ENCODE results near the gene CLOCK. TPM values are rescaled to one million over a fixed set of nuclear protein-coding genes. Genes with fewer than 3 reads are reported as not detected.

Gene CLOCK
- total RNA-seq, 1 donor from 2014 or later, result 29.6 TPM

GRCh38 chr4:55534306-55534705 is 12.4 kb downstream of the CLOCK start:
- Mint-ChIP-seq H3K4me1 (ENCODE audit: unreplicated experiment) (peaks cover 19% of the 10 kb centered on the region), H3K9me3 (ENCODE audit: unreplicated experiment) (peaks cover 5% of the 10 kb centered on the region), H3K27ac (ENCODE audit: unreplicated experiment) (no peak overlapping the region), H3K36me3 (ENCODE audit: low read depth, unreplicated experiment) (peaks cover 18% of the 10 kb centered on the region), H3K27me3 (ENCODE audit: unreplicated experiment) (no peaks in the 10 kb centered on the region), H3K4me3 (ENCODE audit: unreplicated experiment) (no peak overlapping the region)
- TF ChIP-seq, protein P1, sequence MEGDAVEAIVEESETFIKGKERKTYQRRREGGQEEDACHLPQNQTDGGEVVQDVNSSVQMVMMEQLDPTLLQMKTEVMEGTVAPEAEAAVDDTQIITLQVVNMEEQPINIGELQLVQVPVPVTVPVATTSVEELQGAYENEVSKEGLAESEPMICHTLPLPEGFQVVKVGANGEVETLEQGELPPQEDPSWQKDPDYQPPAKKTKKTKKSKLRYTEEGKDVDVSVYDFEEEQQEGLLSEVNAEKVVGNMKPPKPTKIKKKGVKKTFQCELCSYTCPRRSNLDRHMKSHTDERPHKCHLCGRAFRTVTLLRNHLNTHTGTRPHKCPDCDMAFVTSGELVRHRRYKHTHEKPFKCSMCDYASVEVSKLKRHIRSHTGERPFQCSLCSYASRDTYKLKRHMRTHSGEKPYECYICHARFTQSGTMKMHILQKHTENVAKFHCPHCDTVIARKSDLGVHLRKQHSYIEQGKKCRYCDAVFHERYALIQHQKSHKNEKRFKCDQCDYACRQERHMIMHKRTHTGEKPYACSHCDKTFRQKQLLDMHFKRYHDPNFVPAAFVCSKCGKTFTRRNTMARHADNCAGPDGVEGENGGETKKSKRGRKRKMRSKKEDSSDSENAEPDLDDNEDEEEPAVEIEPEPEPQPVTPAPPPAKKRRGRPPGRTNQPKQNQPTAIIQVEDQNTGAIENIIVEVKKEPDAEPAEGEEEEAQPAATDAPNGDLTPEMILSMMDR (IDR thresholded peaks at IDR 0.05; ENCODE audit: unreplicated experiment), result no peak
- no peak for DNase-seq (ENCODE audit: low spot score)

- Mint-ChIP-seq H3K36me3 (ENCODE audit: low read depth, unreplicated experiment) (peaks cover 7% of the 10 kb centered on the region), H3K27ac (ENCODE audit: unreplicated experiment) (peak overlapping the region; percentile 40), H3K9me3 (ENCODE audit: unreplicated experiment) (no peaks in the 10 kb centered on the region), H3K4me3 (ENCODE audit: unreplicated experiment) (no peak overlapping the region), H3K4me1 (ENCODE audit: unreplicated experiment) (peaks cover 30% of the 10 kb centered on the region), H3K27me3 (ENCODE audit: unreplicated experiment) (no peaks in the 10 kb centered on the region)
- TF ChIP-seq, protein P1 (IDR thresholded peaks at IDR 0.05; ENCODE audit: unreplicated experiment), result no peak
- DNase-seq (ENCODE audit: low spot score), result no peak
Observed at GRCh38 chr4:55530691-55531090, 16.0 kb downstream of the CLOCK start.

GRCh38 chr4:55530167-55530566 is 16.5 kb downstream of the CLOCK start:
- TF ChIP-seq, protein P1 (IDR thresholded peaks at IDR 0.05; ENCODE audit: unreplicated experiment), result no peak
- peaks cover 7% of the 10 kb centered on the region for H3K36me3 Mint-ChIP-seq (ENCODE audit: low read depth, unreplicated experiment)
- H3K27me3 Mint-ChIP-seq (ENCODE audit: unreplicated experiment), result no peaks in the 10 kb centered on the region
- H3K9me3 Mint-ChIP-seq (ENCODE audit: unreplicated experiment), result no peaks in the 10 kb centered on the region
- H3K4me1 Mint-ChIP-seq (ENCODE audit: unreplicated experiment), result peaks cover 30% of the 10 kb centered on the region
- no peak overlapping the region for H3K4me3 Mint-ChIP-seq (ENCODE audit: unreplicated experiment)
- no peak for DNase-seq (ENCODE audit: low spot score)
- no peak overlapping the region for H3K27ac Mint-ChIP-seq (ENCODE audit: unreplicated experiment)

GRCh38 chr4:55528491-55528890 is 18.2 kb downstream of the CLOCK start:
- Mint-ChIP-seq H3K27ac (ENCODE audit: unreplicated experiment) (no peak overlapping the region), H3K36me3 (ENCODE audit: low read depth, unreplicated experiment) (no peaks in the 10 kb centered on the region), H3K27me3 (ENCODE audit: unreplicated experiment) (no peaks in the 10 kb centered on the region), H3K4me1 (ENCODE audit: unreplicated experiment) (peaks cover 30% of the 10 kb centered on the region), H3K4me3 (ENCODE audit: unreplicated experiment) (no peak overlapping the region), H3K9me3 (ENCODE audit: unreplicated experiment) (no peaks in the 10 kb centered on the region)
- no peak for DNase-seq (ENCODE audit: low spot score)
- TF ChIP-seq, protein P1 (IDR thresholded peaks at IDR 0.05; ENCODE audit: unreplicated experiment), result no peak

- Mint-ChIP-seq H3K4me1 (ENCODE audit: unreplicated experiment) (peaks cover 16% of the 10 kb centered on the region), H3K4me3 (ENCODE audit: unreplicated experiment) (no peak overlapping the region), H3K27me3 (ENCODE audit: unreplicated experiment) (no peaks in the 10 kb centered on the region), H3K9me3 (ENCODE audit: unreplicated experiment) (no peaks in the 10 kb centered on the region), H3K36me3 (ENCODE audit: low read depth, unreplicated experiment) (no peaks in the 10 kb centered on the region), H3K27ac (ENCODE audit: unreplicated experiment) (no peak overlapping the region)
- TF ChIP-seq, protein P1 (IDR thresholded peaks at IDR 0.05; ENCODE audit: unreplicated experiment), result no peak
- DNase-seq (ENCODE audit: low spot score), result no peak
Observed at GRCh38 chr4:55524844-55525571, 21.7 kb downstream of the CLOCK start.
